Activated naive CD8-positive, alpha-beta T cell treated with anti-CD3 and anti-CD28 coated beads, Interleukin-2, amount 50 U/mL, for 24 hours (primary cell): ENCODE data around the gene TIMP3.

Source experiments
- ATAC-seq: fragments of 150-1000 bp; cut with Tn5 transposase; one replicate; pipeline ENCODE4 v1.10.0; 2021
- DNase-seq: peaks from one replicate; pipeline ENCODE4 v3.0.0; 2021
- H3K27ac Mint-ChIP-seq: one replicate; pipeline ENCODE4 v1.8.0; 2021; ENCODE audit warnings: mild to moderate bottlenecking, mixed read lengths
- H3K27me3 Mint-ChIP-seq: one replicate; pipeline ENCODE4 v1.8.0; 2021; ENCODE audit warnings: mixed read lengths
- H3K36me3 Mint-ChIP-seq: one replicate; pipeline ENCODE4 v1.8.0; 2021; ENCODE audit warnings: low read depth, mixed read lengths
- H3K4me1 Mint-ChIP-seq: one replicate; pipeline ENCODE4 v1.8.0; 2021; ENCODE audit warnings: mixed read lengths
- H3K4me3 Mint-ChIP-seq: one replicate; pipeline ENCODE4 v1.8.0; 2021; ENCODE audit warnings: mild to moderate bottlenecking, moderate library complexity, mixed read lengths
- H3K9me3 Mint-ChIP-seq: one replicate; pipeline ENCODE4 v1.8.0; 2021; ENCODE audit warnings: mixed read lengths

TIMP3 gene

DNA sequence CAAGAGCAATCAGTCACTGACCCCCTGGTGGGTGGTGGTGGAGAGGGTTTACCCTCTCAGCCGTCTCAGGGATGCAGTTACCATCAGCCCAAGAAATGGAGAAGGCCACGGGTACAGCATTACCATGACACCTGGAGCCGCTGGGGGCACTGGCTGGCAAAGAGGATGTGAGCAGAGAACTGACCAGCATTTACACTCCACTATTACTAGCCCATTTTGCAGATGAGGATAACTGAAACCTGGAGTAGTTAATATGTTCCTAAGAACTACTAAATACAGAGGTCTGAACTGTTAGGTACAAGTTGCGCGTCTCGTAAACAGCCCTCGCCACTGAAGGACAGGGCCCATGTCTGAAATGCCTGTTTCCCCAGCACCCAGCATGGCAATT is 79.0 kb downstream of the TIMP3 start:
- ATAC-seq = no peak
- H3K27ac Mint-ChIP-seq = no peak overlapping the region
- no peaks in the 10 kb centered on the region for H3K9me3 Mint-ChIP-seq
- DNase-seq = no peak
- H3K27me3 Mint-ChIP-seq = no peaks in the 10 kb centered on the region
- peaks cover 12% of the 10 kb centered on the region for H3K4me1 Mint-ChIP-seq
- no peaks in the 10 kb centered on the region for H3K36me3 Mint-ChIP-seq
- no peak overlapping the region for H3K4me3 Mint-ChIP-seq

GRCh38 chr22:32880893-32881596 is 79.5 kb downstream of the TIMP3 start:
- DNase-seq (peak; percentile 8), ATAC-seq (peak; percentile 30)
- Mint-ChIP-seq H3K4me3 (no peak overlapping the region), H3K27ac (peak overlapping the region; percentile 49), H3K9me3 (no peaks in the 10 kb centered on the region), H3K27me3 (no peaks in the 10 kb centered on the region), H3K4me1 (peaks cover 12% of the 10 kb centered on the region), H3K36me3 (no peaks in the 10 kb centered on the region)

DNA sequence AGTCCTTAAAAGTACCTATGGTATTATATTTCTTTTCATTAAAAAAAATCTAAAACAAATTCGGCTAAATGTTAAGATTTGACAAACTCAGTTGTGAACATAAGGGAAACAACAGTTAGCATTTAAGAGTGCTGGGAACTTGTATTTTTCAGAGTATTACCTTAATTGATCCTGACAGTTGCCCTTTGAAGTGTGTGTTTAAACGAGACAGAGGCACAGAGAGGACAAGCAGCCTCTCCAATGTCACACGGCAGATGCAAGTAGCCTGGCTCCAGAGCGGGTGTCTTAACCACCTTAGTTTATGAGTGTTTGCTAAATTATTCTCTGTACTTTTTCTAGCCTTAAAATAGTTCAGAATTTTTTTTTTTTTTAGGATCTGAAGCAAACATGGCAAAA is 80.9 kb downstream of the TIMP3 start:
- Mint-ChIP-seq H3K27me3 (no peaks in the 10 kb centered on the region), H3K4me1 (peaks cover 12% of the 10 kb centered on the region), H3K27ac (no peak overlapping the region), H3K9me3 (no peaks in the 10 kb centered on the region), H3K4me3 (no peak overlapping the region), H3K36me3 (no peaks in the 10 kb centered on the region)
- DNase-seq = no peak
- no peak for ATAC-seq

GRCh38 chr22:32882774-32883530 is 81.4 kb downstream of the TIMP3 start:
- no peak overlapping the region for H3K27ac Mint-ChIP-seq
- no peak overlapping the region for H3K4me3 Mint-ChIP-seq

GRCh38 chr22:32887324-32887980 is 85.9 kb downstream of the TIMP3 start:
- no peaks in the 10 kb centered on the region for H3K36me3 Mint-ChIP-seq
- H3K4me1 Mint-ChIP-seq = peaks cover under 1% of the 10 kb centered on the region
- no peak for DNase-seq
- no peaks in the 10 kb centered on the region for H3K9me3 Mint-ChIP-seq
- no peak for ATAC-seq
- no peaks in the 10 kb centered on the region for H3K27me3 Mint-ChIP-seq
- no peak overlapping the region for H3K27ac Mint-ChIP-seq
- no peak overlapping the region for H3K4me3 Mint-ChIP-seq

More at GRCh38 chr22:32882774-32883530, 81.4 kb downstream of the TIMP3 start:
- DNase-seq = no peak
- no peaks in the 10 kb centered on the region for H3K36me3 Mint-ChIP-seq
- ATAC-seq = no peak
- no peaks in the 10 kb centered on the region for H3K9me3 Mint-ChIP-seq
- peaks cover 12% of the 10 kb centered on the region for H3K4me1 Mint-ChIP-seq
- H3K27me3 Mint-ChIP-seq = no peaks in the 10 kb centered on the region

DNA sequence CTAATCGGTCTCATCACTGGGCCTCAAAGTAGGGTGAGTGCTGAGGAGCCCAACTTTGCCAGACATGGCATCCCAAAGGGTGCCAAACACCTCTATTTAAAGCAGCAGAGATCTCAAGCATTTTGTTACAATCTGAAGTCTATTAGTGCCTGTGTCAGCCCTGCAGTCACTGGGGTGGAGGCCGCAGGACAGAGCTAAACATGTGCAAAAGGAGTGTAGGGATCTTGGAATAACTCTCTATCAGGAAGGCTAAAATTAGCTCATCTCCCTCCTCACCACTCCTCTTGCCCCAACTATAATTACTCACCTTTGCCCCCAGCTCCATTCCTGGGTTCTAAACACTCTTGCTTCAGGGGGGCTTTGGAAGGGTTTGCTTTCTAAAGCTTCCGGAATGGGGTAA is 87.5 kb downstream of the TIMP3 start:
- peaks cover 2% of the 10 kb centered on the region for H3K27me3 Mint-ChIP-seq
- no peak for ATAC-seq

DNA sequence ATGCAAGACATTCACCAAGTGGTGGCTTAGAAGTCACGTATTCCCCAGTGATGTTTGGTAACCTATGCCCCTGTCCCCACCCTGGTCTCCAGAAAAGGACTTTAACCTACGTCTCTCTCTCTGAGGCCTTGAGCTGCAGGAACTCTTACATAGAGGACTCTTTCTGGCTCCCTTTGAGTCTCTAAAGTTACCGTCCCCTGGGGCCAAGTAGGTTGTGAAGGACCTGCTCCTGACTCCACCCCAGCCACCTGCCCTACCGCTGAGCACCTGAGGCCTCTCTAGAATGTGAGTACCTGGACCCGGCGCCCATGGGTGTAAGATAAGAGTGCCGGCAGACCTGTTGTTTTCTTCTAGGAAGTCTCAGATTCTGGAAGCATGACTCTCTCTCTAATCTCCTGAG is 95.4 kb downstream of the TIMP3 start:
- H3K4me1 Mint-ChIP-seq = no peaks in the 10 kb centered on the region
- no peak for DNase-seq
- no peak overlapping the region for H3K27ac Mint-ChIP-seq
- no peaks in the 10 kb centered on the region for H3K9me3 Mint-ChIP-seq
- no peaks in the 10 kb centered on the region for H3K36me3 Mint-ChIP-seq
- no peak for ATAC-seq
- H3K4me3 Mint-ChIP-seq = no peak overlapping the region
- peaks cover 3% of the 10 kb centered on the region for H3K27me3 Mint-ChIP-seq

More for the DNA sequence above, 87.5 kb downstream of the TIMP3 start:
- H3K27ac Mint-ChIP-seq = no peak overlapping the region
- H3K4me3 Mint-ChIP-seq = no peak overlapping the region
- H3K9me3 Mint-ChIP-seq = no peaks in the 10 kb centered on the region
- no peak for DNase-seq
- no peaks in the 10 kb centered on the region for H3K4me1 Mint-ChIP-seq
- H3K36me3 Mint-ChIP-seq = no peaks in the 10 kb centered on the region

DNA sequence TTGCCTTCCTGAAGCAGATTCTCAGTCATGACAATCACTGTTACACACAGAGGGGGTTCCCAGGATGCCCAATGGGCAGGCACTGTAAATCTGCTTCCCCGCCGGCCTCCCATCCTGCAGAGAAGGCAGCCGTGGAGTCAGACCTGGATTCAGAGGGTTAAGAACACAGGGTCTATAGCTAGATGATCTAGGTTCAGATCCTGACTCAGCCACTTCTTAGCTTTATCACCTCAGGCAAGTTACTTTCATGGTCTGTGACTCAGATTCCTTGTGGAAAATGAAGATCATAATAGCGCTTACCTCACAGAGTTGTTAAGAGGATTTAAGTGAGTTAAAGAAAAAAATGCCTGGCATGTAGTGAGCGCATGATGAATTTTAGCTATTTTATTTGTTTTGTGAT is 95.9 kb downstream of the TIMP3 start:
- no peaks in the 10 kb centered on the region for H3K9me3 Mint-ChIP-seq
- H3K27ac Mint-ChIP-seq = no peak overlapping the region
- ATAC-seq (peak; percentile 77), DNase-seq (no peak)
- H3K4me3 Mint-ChIP-seq = no peak overlapping the region
- peaks cover 3% of the 10 kb centered on the region for H3K27me3 Mint-ChIP-seq
- H3K36me3 Mint-ChIP-seq = no peaks in the 10 kb centered on the region
- H3K4me1 Mint-ChIP-seq = no peaks in the 10 kb centered on the region

DNA sequence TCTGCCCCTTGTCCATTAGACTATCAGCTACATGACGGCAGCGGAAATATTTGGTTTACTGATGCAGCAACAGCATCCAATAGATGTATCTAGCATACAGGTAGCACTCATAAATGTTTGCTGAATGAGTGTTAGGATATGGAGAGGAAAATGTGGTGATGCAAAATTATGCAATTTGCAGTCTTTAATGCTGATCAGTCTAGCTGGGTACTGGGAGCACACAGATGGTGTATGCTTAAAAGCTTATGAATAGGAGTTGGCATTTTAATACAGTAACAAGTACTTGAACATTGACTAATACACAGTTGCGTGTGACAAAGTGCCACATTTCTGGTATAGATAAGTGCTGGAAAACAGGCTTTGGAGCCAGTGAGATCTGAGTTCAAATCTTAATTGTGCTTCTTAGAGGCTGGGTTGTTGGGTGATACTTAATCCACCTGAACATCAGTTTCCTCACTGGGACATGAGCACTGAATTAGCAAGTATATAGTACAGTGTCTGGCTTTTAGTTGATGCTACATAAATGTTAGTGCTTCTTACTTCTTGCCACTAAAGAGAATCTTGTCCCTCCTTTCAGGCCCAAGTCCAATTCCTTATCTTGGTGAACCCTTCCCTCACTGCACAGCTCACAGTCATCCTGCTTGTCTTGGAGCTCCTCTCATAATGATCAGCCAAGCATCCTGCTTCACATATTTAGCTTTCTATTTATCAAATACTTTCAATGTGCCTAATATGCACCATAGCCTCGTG is 99.6 kb downstream of the TIMP3 start:
- Mint-ChIP-seq H3K9me3 (no peaks in the 10 kb centered on the region), H3K36me3 (no peaks in the 10 kb centered on the region), H3K27ac (no peak overlapping the region), H3K4me3 (no peak overlapping the region), H3K27me3 (peaks cover 1% of the 10 kb centered on the region), H3K4me1 (no peaks in the 10 kb centered on the region)
- ATAC-seq (no peak), DNase-seq (no peak)

DNA sequence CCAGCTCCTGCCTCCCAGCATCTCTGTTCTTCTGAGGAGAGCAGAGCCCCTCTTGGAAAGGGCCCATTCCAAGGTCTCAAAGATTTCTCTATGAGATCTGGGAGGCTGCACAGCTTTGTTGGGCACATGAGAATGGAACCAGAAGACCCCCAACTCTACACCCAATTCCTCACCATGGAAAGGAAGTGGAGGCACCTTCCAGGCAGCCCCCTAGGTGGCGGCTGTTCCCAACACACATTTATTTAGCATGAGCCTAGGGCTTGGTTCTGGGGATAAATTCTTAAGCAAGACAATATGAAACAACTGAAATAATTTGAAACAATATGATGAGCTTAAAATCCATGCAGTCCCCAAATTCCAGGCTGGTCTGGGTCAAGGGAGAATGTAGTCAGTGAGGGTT is 100.4 kb downstream of the TIMP3 start:
- ATAC-seq (no peak), DNase-seq (no peak)
- Mint-ChIP-seq H3K4me1 (no peaks in the 10 kb centered on the region), H3K9me3 (no peaks in the 10 kb centered on the region), H3K27ac (no peak overlapping the region), H3K36me3 (no peaks in the 10 kb centered on the region), H3K4me3 (no peak overlapping the region), H3K27me3 (peaks cover 1% of the 10 kb centered on the region)

DNA sequence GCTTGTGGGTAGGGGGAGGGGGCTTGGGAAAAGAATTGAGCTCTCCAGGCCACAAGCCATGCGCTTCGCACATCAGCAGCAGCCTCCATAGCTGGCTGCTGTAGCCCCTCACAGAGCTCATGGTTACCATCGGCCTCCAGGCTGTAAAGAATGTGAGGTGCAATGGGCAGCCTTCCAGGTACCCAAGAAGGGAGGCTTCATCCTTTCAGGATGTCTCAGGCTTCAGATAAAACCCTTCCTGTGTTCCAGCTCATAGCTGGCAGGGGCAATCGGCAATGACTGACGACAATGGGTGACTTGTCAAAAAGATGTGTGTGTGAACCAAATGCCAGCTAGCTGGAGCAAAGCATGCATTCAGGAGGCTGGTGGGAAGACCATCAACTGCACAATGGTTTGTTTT is 102.0 kb downstream of the TIMP3 start:
- Mint-ChIP-seq H3K9me3 (no peaks in the 10 kb centered on the region), H3K4me3 (no peak overlapping the region), H3K27me3 (no peaks in the 10 kb centered on the region), H3K27ac (no peak overlapping the region), H3K36me3 (no peaks in the 10 kb centered on the region), H3K4me1 (no peaks in the 10 kb centered on the region)
- no peak for DNase-seq
- no peak for ATAC-seq

DNA sequence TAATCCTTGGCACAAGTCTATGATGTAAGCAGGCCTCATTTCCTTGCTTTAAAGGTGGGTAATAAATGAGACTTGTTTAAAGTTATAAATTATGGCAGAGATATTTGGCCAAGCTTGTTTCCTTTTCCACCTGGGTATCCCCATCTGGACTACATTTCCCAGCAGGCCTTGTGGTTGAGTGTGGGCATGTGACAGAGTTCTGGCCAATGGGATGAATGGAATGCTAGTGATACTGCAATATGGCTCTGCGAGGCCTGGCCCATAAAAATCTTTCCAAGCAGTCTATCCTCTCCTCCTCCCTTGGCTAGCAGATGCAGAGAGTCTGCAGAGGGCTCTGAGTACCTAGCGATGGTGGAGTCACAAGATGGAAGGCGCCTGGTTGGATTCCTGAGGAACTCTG is 102.5 kb downstream of the TIMP3 start:
- Mint-ChIP-seq H3K4me3 (no peak overlapping the region), H3K9me3 (no peaks in the 10 kb centered on the region), H3K4me1 (no peaks in the 10 kb centered on the region), H3K27me3 (no peaks in the 10 kb centered on the region), H3K36me3 (no peaks in the 10 kb centered on the region), H3K27ac (no peak overlapping the region)
- DNase-seq (peak; percentile 8), ATAC-seq (no peak)

DNA sequence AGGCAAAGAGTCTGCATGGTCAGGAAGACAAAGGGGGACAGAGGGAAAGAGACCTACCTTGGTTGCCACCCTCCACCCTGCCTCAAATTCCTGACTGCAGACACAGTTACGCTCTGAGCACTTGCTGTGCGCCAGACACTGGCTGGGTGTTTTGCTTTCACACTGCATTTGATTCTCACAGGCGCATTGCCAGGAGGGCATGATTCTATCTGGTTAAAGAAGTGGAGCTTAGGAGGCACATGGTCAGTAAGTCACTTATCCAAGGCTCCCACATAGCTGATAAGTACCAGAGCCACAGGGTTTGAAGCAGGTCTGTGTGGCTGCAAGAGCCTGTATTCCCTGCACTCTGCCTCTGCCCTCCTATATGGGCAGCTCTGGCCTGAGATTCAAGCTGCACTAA is 103.9 kb downstream of the TIMP3 start:
- no peaks in the 10 kb centered on the region for H3K4me1 Mint-ChIP-seq
- H3K27ac Mint-ChIP-seq = no peak overlapping the region
- no peaks in the 10 kb centered on the region for H3K9me3 Mint-ChIP-seq
- DNase-seq (no peak), ATAC-seq (no peak)
- H3K4me3 Mint-ChIP-seq = no peak overlapping the region
- H3K27me3 Mint-ChIP-seq = no peaks in the 10 kb centered on the region
- H3K36me3 Mint-ChIP-seq = no peaks in the 10 kb centered on the region

GRCh38 chr22:32909581-32910428 is 108.3 kb downstream of the TIMP3 start:
- Mint-ChIP-seq H3K9me3 (no peaks in the 10 kb centered on the region), H3K27me3 (no peaks in the 10 kb centered on the region), H3K36me3 (no peaks in the 10 kb centered on the region), H3K4me1 (no peaks in the 10 kb centered on the region), H3K4me3 (no peak overlapping the region), H3K27ac (no peak overlapping the region)
- no peak for ATAC-seq
- no peak for DNase-seq
